Vagina (tissue), 2 donors: Measurements from ENCODE around the gene TNFRSF19. TPM values are rescaled to one million over a fixed set of nuclear protein-coding genes. Genes with fewer than 3 reads are reported as not detected.

ENCODE experiments used
- DNase-seq, 2 donors: peaks; one replicate each; pipeline ENCODE4 v3.0.0-alpha.2; 2017; ENCODE audit errors: extremely low spot score in 2 of 2
- H3K27ac ChIP-seq: fragments of 200-600 bp; sonication (generic); one replicate; pipeline ENCODE4 v1.5.1; 2019
- H3K27me3 ChIP-seq: fragments of 200-600 bp; sonication (generic); one replicate; pipeline ENCODE4 v1.5.1; 2019
- H3K36me3 ChIP-seq, 2 donors: fragments of 200-600 bp; sonication (generic); one replicate each; pipeline ENCODE4 v1.5.1; 2017 to 2019
- H3K4me1 ChIP-seq: fragments of 200-600 bp; sonication (generic); one replicate; pipeline ENCODE4 v1.5.1; 2019
- H3K4me3 ChIP-seq, 2 donors: fragments of 200-600 bp; sonication (generic); 1 replicate in 1 of 2; 2 replicates in 1 of 2; pipeline ENCODE4 v1.5.1; 2016 to 2019
- H3K9me3 ChIP-seq: fragments of 200-600 bp; sonication (generic); one replicate; pipeline ENCODE4 v1.5.1; 2019
- POLR2A ChIP-seq, 2 donors: fragments of 450-650 bp; IDR thresholded peaks; one replicate each; pipeline ENCODE4 v1.6.1; 2017; ENCODE audit warnings: antibody characterized with exemption in 2 of 2, mild to moderate bottlenecking in 2 of 2, moderate library complexity in 2 of 2
- POLR2AphosphoS5 ChIP-seq, 2 donors: sonication (generic); formaldehyde crosslinking; IDR thresholded peaks; one replicate each; pipeline ENCODE4 v1.9.0; 2017; ENCODE audit warnings: antibody characterized with exemption in 2 of 2, mild to moderate bottlenecking in 2 of 2, low read depth in 1 of 2; ENCODE audit not compliant: insufficient read depth in 1 of 2
- intact Hi-C: fragments of 100-400 bp; cut with DNase I; formaldehyde crosslinking; loops from one replicate; pipeline ENCODE4 v1.15.1; 2023
- total RNA-seq: library from RNA; depleted of rRNA; stranded (reverse); fragments of >200 nt; gene quantifications from one replicate; pipeline ENCODE4 v1.2.3, GENCODE V29; 2016
- TF ChIP-seq, protein P1 (sequence below), 3 experiments: fragments of 450-650 bp in 2 of 3; fragments of 200-600 bp in 1 of 3; sonication (generic) in 1 of 3; IDR thresholded peaks; one replicate each; pipeline ENCODE4 v1.5.1; 2017 to 2019; ENCODE audit warnings: antibody characterized with exemption in 3 of 3, mild to moderate bottlenecking in 2 of 3, moderate library complexity in 2 of 3

TNFRSF19 gene
- total RNA-seq, 1 donor from 2014 or later, result 10.3 TPM

DNA sequence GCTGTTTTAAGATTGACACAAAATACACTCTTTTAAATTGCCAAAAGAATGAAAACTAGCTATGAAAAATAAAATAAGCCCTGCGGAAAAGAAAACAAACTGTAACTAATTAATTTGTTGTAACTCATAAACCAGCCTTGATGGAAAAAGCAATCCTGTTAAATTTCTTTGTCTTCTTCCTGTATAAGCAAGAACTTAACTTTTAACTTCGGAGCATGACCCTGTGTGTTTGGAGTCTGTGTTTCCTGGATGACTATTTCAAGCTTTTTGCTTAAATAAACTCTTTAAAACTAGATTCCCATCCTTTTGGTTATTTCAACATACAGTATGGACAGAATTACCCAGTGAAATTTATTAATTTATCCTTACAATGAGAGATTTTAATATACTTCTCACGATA is 122.6 kb downstream of the TNFRSF19 start:
- H3K27ac ChIP-seq, result no peak overlapping the region
- no peaks in the 10 kb centered on the region for H3K27me3 ChIP-seq
- TF ChIP-seq POLR2AphosphoS5 (IDR thresholded peaks at IDR 0.05; ENCODE audit: insufficient read depth in 1 of 2, low read depth in 1 of 2) (no peak), POLR2A (IDR thresholded peaks at IDR 0.05) (no peak)
- TF ChIP-seq, protein P1, sequence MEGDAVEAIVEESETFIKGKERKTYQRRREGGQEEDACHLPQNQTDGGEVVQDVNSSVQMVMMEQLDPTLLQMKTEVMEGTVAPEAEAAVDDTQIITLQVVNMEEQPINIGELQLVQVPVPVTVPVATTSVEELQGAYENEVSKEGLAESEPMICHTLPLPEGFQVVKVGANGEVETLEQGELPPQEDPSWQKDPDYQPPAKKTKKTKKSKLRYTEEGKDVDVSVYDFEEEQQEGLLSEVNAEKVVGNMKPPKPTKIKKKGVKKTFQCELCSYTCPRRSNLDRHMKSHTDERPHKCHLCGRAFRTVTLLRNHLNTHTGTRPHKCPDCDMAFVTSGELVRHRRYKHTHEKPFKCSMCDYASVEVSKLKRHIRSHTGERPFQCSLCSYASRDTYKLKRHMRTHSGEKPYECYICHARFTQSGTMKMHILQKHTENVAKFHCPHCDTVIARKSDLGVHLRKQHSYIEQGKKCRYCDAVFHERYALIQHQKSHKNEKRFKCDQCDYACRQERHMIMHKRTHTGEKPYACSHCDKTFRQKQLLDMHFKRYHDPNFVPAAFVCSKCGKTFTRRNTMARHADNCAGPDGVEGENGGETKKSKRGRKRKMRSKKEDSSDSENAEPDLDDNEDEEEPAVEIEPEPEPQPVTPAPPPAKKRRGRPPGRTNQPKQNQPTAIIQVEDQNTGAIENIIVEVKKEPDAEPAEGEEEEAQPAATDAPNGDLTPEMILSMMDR (IDR thresholded peaks at IDR 0.05), result no peak
- no peaks in the 10 kb centered on the region for H3K36me3 ChIP-seq
- intact Hi-C loops, result no loop called here
- no peak for DNase-seq
- no peak overlapping the region for H3K4me3 ChIP-seq
- H3K4me1 ChIP-seq, result no peaks in the 10 kb centered on the region
- H3K9me3 ChIP-seq, result no peaks in the 10 kb centered on the region

DNA sequence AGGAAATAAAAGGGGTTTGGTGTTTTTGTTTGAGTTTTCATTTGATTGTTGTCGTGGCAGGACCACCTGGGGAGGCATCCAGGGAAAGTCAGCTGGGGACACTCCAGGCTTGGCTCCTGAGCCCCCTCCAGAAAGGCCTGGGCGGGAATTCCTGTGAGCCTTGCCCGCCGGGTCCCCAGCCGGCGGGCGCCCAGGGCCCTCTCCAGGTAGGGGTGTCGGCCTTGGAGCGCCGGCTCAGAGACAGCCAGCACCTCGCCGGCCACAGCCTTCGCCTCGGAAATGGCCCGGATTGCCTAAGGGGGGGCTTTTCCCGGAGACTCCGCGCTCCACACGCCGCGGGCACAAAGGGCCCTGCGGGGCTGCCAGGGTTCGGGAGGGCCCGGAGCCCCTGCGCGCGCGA is 125.0 kb downstream of the TNFRSF19 start:
- H3K9me3 ChIP-seq, result no peaks in the 10 kb centered on the region
- H3K4me1 ChIP-seq, result no peaks in the 10 kb centered on the region
- H3K4me3 ChIP-seq, result no peak overlapping the region
- H3K27me3 ChIP-seq, result no peaks in the 10 kb centered on the region
- TF ChIP-seq, protein P1 (IDR thresholded peaks at IDR 0.05), result no peak
- no peak for TF ChIP-seq POLR2AphosphoS5 (IDR thresholded peaks at IDR 0.05; ENCODE audit: insufficient read depth in 1 of 2, low read depth in 1 of 2)
- no peak for TF ChIP-seq POLR2A (IDR thresholded peaks at IDR 0.05)
- intact Hi-C loops, result no loop called here
- no peaks in the 10 kb centered on the region for H3K36me3 ChIP-seq
- no peak for DNase-seq
- H3K27ac ChIP-seq, result no peak overlapping the region

DNA sequence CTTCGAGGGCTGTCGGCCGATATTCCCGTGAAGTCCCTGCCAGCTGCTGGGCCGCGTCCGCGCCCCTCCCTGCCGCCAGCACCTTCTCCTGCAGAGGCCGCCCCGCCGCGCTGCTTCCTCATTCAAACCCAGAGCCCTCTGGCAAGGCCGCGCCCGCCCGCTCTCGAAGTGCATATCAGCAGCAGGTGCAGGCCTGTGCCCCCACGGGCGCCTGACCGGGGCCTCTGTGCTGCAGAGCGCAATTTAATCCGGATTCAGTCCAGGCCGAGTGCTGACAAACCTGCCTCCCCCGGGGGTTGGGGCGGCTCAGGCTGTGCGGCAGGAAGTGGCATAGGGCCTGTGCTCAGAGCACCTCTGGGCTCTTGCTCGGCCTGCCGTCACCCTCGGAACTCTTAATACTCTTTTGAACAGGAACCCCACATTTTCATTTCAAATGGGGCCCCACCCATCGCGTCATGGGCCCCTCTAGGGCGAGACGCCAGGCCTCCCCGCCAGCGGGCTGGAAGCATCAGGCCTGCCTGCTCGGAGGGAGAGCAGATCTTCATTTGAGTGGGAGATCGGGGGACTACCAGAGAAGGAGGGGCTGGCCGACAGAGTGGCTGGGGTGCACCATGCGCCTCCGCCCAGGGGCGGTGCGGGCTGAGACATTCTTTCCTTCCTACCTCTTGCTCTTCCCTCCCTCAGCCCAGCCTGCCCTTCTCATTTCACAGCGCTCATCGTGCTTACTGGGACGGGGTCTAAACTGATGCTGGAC is 125.7 kb downstream of the TNFRSF19 start:
- Histone ChIP-seq H3K9me3 (no peaks in the 10 kb centered on the region), H3K27ac (no peak overlapping the region), H3K27me3 (no peaks in the 10 kb centered on the region), H3K4me1 (no peaks in the 10 kb centered on the region), H3K36me3 (no peaks in the 10 kb centered on the region), H3K4me3 (no peak overlapping the region)
- no peak for TF ChIP-seq POLR2A (IDR thresholded peaks at IDR 0.05)
- TF ChIP-seq, protein P1 (IDR thresholded peaks at IDR 0.05), result no peak
- no peak for TF ChIP-seq POLR2AphosphoS5 (IDR thresholded peaks at IDR 0.05; ENCODE audit: insufficient read depth in 1 of 2, low read depth in 1 of 2)
- DNase-seq, result peak in 1 of 2 donors; percentile 71
- intact Hi-C loops, result no loop called here

DNA sequence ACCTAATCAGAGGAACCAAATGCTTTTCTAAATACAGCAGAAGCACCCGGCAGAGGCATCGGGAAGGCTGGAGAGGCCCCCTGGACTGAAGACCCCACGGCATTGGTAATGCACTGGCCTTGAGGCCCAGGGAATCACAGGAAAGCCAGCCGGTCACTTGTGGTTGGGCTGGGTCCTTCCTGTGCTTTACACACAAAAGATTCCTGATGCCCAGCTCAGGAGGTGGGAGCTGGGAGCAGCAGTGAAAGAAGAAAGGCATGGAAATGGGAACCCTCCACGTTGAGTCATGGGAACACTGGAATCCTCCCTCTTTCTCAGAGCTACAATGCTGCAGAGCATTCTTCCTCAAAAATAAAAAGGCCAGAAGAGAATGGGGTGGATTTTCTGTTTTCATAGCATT is 126.4 kb downstream of the TNFRSF19 start:
- Histone ChIP-seq H3K27ac (no peak overlapping the region), H3K4me3 (no peak overlapping the region), H3K36me3 (no peaks in the 10 kb centered on the region), H3K4me1 (no peaks in the 10 kb centered on the region), H3K27me3 (no peaks in the 10 kb centered on the region), H3K9me3 (no peaks in the 10 kb centered on the region)
- intact Hi-C loops, result no loop called here
- DNase-seq, result peak in 1 of 2 donors; percentile 64
- TF ChIP-seq POLR2AphosphoS5 (IDR thresholded peaks at IDR 0.05; ENCODE audit: insufficient read depth in 1 of 2, low read depth in 1 of 2) (no peak), POLR2A (IDR thresholded peaks at IDR 0.05) (no peak)
- TF ChIP-seq, protein P1 (IDR thresholded peaks at IDR 0.05), result no peak

DNA sequence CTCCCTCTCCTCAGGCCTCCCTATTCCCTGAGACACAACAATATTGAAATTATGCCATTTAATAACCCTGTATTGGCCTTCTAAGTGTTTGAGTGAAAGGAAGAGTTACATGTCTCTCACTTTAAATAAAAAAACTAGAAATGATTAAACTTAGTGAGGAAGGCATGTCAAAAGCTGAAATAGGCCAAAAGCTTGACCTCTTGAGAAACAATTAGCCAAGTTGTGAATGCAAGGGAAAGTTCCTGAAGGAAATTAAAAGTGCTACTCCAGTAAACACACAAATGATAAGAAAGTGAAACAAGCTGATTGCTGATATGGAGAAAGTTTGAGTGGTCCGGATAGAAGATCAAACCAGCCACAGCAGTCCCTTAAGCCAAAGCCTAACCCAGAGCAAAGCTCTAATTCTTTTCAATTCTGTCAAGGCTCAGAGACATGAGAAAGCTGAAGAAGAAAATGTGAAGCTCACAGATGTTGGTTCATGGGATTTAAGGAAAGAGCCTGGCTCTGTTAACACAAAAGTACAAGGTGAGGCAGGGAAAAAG is 127.6 kb downstream of the TNFRSF19 start:
- no peak overlapping the region for H3K27ac ChIP-seq
- peak in 1 of 2 donors; percentile 34 for DNase-seq
- TF ChIP-seq POLR2AphosphoS5 (IDR thresholded peaks at IDR 0.05; ENCODE audit: insufficient read depth in 1 of 2, low read depth in 1 of 2) (no peak), POLR2A (IDR thresholded peaks at IDR 0.05) (no peak)
- TF ChIP-seq, protein P1 (IDR thresholded peaks at IDR 0.05), result no peak
- no peaks in the 10 kb centered on the region for H3K36me3 ChIP-seq
- no peaks in the 10 kb centered on the region for H3K9me3 ChIP-seq
- peaks cover 12% of the 10 kb centered on the region for H3K4me1 ChIP-seq
- no peaks in the 10 kb centered on the region for H3K27me3 ChIP-seq
- no peak overlapping the region for H3K4me3 ChIP-seq
- intact Hi-C loops, result no loop called here
